ENCODE data around the gene CDK10. TPM values are rescaled to one million over a fixed set of nuclear protein-coding genes. Genes with fewer than 3 reads are reported as not detected.
A peak's percentile ranks its signal among the peaks of the same experiment; 100 is the strongest.

CDK10 gene
- total RNA-seq, 1 donor = 12.7 TPM

DNA sequence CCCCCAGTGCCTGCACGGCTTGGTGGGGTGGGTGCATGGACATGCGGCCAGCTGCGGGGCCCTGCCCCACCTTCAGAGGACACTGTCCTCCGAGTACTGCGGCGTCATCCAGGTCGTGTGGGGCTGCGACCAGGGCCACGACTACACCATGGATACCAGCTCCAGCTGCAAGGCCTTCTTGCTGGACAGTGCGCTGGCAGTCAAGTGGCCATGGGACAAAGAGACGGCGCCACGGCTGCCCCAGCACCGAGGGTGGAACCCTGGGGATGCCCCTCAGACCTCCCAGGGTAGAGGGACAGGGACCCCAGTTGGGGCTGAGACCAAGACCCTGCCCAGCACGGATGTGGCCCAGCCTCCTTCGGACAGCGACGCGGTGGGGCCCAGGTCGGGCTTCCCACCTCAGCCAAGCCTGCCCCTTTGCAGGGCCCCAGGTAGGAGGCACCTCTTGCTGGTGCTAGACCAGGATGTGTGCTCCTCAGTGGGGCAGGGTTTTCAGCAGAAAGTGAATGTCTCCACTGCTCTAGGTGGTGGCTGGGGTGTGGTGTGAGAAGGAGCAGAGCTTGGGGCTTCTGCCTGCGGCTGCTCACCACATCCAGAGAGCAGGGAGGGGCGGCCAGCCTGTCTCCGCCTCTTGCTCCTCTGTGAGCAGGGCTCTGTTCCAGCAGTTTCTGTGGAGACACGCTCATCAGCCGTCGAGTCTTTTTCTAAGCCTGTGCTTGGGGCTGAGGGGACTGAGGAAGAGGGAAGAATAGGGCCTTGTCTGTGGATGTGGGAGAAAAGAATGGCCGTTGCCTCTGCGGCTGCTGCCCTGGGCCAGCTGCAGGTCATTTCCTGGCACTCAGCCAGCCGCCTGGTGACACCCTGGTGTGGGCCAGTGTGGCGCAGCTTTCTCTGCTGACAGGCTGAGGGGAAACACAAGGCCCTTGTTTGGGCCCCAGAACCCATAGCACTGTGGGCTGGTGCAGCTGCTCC lies 37.1 kb downstream of the CDK10 start:
- Histone ChIP-seq H3K4me1 (ENCODE audit: insufficient read depth, low read length) (peaks cover 78% of the 10 kb centered on the region), H3K27me3 (ENCODE audit: insufficient read depth, low read length) (no peaks in the 10 kb centered on the region), H3K9me3 (ENCODE audit: low read depth, low read length) (no peaks in the 10 kb centered on the region), H3K4me3 (ENCODE audit: low read length) (peak overlapping the region; percentile 73)

GRCh38 chr16:89727406-89728120 lies 41.1 kb downstream of the CDK10 start:
- Histone ChIP-seq H3K4me3 (ENCODE audit: low read length) (no peak overlapping the region), H3K9me3 (ENCODE audit: low read depth, low read length) (no peaks in the 10 kb centered on the region), H3K27me3 (ENCODE audit: insufficient read depth, low read length) (no peaks in the 10 kb centered on the region), H3K4me1 (ENCODE audit: insufficient read depth, low read length) (peaks cover 56% of the 10 kb centered on the region)

GRCh38 chr16:89729293-89729692 lies 42.8 kb downstream of the CDK10 start:
- no peaks in the 10 kb centered on the region for H3K9me3 ChIP-seq (ENCODE audit: low read depth, low read length)
- H3K27me3 ChIP-seq (ENCODE audit: insufficient read depth, low read length) = no peaks in the 10 kb centered on the region
- H3K4me3 ChIP-seq (ENCODE audit: low read length) = no peak overlapping the region
- H3K4me1 ChIP-seq (ENCODE audit: insufficient read depth, low read length) = peaks cover 42% of the 10 kb centered on the region

DNA sequence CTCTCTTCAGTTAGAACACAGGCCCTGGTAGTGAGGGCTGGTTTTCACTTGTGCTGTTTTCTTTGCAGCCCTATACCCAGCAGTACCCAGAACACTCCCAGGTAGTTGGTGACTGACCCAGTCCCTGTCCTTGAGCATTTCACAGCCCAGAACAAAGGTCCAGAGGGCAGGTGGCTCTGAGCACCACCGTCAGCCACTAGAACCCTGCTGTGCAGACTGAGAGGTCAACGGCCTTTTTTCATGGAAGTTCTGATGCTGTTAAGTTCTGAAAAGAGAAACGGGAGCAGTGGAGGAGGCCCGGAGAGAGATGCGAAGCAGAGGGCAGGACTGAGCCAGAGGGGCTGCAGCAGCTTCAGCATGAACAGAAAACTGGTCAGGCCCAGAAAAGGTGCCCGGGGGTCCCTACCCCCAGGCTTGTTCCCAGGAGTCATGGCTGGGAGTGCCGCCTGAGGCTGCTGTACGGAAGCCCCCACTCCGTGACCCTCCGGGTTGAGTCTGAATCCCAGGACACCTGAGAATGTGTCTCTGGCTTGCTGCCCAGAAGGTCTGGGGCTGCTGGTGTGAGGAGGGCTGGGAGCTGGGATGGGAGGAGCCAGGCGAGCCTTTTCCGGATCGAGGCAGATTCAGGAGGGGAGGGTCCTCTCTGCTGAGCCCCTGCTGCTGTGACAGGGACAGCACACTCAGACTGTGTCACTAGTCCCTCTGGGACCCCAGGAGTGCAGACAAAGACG lies 43.5 kb downstream of the CDK10 start:
- peaks cover 35% of the 10 kb centered on the region for H3K4me1 ChIP-seq (ENCODE audit: insufficient read depth, low read length)
- H3K9me3 ChIP-seq (ENCODE audit: low read depth, low read length) = no peaks in the 10 kb centered on the region
- no peaks in the 10 kb centered on the region for H3K27me3 ChIP-seq (ENCODE audit: insufficient read depth, low read length)
- no peak overlapping the region for H3K4me3 ChIP-seq (ENCODE audit: low read length)

DNA sequence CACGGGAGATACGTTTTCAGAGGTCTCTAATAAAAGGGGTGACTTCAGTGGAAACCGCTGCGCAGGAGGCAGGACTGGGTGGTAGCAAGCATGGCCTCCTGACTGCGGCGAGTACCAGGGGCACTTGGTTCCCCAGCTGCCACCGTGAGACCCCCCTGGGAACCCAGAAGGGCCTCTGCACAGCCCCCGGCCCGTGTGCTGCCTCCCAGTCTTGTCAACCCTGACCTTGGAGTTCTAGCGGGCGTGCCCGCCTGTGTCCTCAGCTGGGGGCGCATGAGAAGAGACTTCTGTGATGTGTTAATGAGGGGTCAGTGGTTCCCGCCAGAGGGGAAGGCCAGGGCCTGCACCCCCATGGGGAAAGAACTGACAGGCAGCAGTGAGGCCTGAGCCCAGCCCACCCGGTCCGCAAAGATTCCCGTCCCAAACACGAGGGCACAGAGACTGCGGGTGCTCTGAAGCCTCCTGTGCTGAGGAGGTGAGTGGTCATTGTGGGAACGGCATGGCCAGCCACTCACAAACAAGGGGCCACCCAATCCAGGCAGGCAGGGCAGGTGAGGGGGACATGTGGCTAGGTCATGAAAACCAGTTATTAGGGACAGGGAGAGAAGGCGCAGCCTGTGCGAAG lies 44.2 kb downstream of the CDK10 start:
- Histone ChIP-seq H3K9me3 (ENCODE audit: low read depth, low read length) (no peaks in the 10 kb centered on the region), H3K4me1 (ENCODE audit: insufficient read depth, low read length) (peaks cover 32% of the 10 kb centered on the region), H3K27me3 (ENCODE audit: insufficient read depth, low read length) (no peaks in the 10 kb centered on the region), H3K4me3 (ENCODE audit: low read length) (no peak overlapping the region)

GRCh38 chr16:89732142-89732917 lies 45.8 kb downstream of the CDK10 start:
- peaks cover 32% of the 10 kb centered on the region for H3K4me1 ChIP-seq (ENCODE audit: insufficient read depth, low read length)
- no peaks in the 10 kb centered on the region for H3K9me3 ChIP-seq (ENCODE audit: low read depth, low read length)
- H3K4me3 ChIP-seq (ENCODE audit: low read length) = no peak overlapping the region
- no peaks in the 10 kb centered on the region for H3K27me3 ChIP-seq (ENCODE audit: insufficient read depth, low read length)

DNA sequence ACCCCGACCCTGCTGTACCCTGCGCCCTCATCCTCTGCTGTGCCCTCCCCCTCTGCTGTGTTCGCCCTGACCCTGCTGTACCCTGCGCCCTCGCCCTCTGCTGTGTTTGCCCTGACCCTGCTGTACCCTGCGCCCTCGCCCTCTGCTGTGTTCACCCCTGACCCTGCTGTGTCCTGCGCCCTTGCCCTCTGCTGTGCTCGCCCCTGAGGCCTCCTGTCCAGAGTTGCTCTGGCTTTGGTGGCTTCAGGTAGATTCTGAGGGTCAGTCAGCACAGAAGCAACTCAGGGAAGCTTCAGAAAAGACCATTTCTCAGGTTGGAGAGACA lies 46.4 kb downstream of the CDK10 start:
- Histone ChIP-seq H3K9me3 (ENCODE audit: low read depth, low read length) (no peaks in the 10 kb centered on the region), H3K27me3 (ENCODE audit: insufficient read depth, low read length) (no peaks in the 10 kb centered on the region), H3K4me3 (ENCODE audit: low read length) (no peak overlapping the region), H3K4me1 (ENCODE audit: insufficient read depth, low read length) (peaks cover 32% of the 10 kb centered on the region)

DNA sequence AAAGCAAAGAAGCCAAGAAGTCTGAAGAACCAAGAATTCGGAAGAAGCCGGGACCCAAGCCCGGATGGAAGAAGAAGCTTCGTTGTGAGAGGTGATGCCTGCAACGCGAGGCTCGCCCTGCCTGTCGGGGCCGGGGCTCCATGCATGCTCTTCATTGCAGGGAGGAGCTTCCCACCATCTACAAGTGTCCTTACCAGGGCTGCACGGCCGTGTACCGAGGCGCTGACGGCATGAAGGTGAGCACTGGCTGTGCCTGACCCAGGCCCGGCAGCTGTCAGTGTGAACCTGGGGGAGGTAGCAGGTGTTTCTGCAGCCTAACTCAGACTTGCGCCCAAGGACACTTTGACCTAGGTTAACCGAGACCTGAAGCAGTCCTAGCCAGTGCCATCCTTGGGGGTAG lies 46.8 kb downstream of the CDK10 start:
- H3K9me3 ChIP-seq (ENCODE audit: low read depth, low read length) = no peaks in the 10 kb centered on the region
- H3K4me1 ChIP-seq (ENCODE audit: insufficient read depth, low read length) = peaks cover 32% of the 10 kb centered on the region
- H3K27me3 ChIP-seq (ENCODE audit: insufficient read depth, low read length) = no peaks in the 10 kb centered on the region
- H3K4me3 ChIP-seq (ENCODE audit: low read length) = no peak overlapping the region

- Histone ChIP-seq H3K27me3 (ENCODE audit: insufficient read depth, low read length) (no peaks in the 10 kb centered on the region), H3K4me1 (ENCODE audit: insufficient read depth, low read length) (peaks cover 32% of the 10 kb centered on the region), H3K4me3 (ENCODE audit: low read length) (no peak overlapping the region), H3K9me3 (ENCODE audit: low read depth, low read length) (no peaks in the 10 kb centered on the region)
Observed at GRCh38 chr16:89733792-89734191, 47.3 kb downstream of the CDK10 start.

GRCh38 chr16:89736554-89736953 lies 50.1 kb downstream of the CDK10 start:
- H3K4me3 ChIP-seq (ENCODE audit: low read length) = no peak overlapping the region
- no peaks in the 10 kb centered on the region for H3K27me3 ChIP-seq (ENCODE audit: insufficient read depth, low read length)
- H3K9me3 ChIP-seq (ENCODE audit: low read depth, low read length) = no peaks in the 10 kb centered on the region
- H3K4me1 ChIP-seq (ENCODE audit: insufficient read depth, low read length) = peaks cover 32% of the 10 kb centered on the region

GRCh38 chr16:89737341-89738071 lies 51.0 kb downstream of the CDK10 start:
- H3K4me1 ChIP-seq (ENCODE audit: insufficient read depth, low read length) = peaks cover 32% of the 10 kb centered on the region
- H3K9me3 ChIP-seq (ENCODE audit: low read depth, low read length) = no peaks in the 10 kb centered on the region
- no peak overlapping the region for H3K4me3 ChIP-seq (ENCODE audit: low read length)
- no peaks in the 10 kb centered on the region for H3K27me3 ChIP-seq (ENCODE audit: insufficient read depth, low read length)

GRCh38 chr16:89738072-89738377 lies 51.5 kb downstream of the CDK10 start:
- H3K4me3 ChIP-seq (ENCODE audit: low read length) = no peak overlapping the region
- no peaks in the 10 kb centered on the region for H3K27me3 ChIP-seq (ENCODE audit: insufficient read depth, low read length)
- no peaks in the 10 kb centered on the region for H3K9me3 ChIP-seq (ENCODE audit: low read depth, low read length)
- H3K4me1 ChIP-seq (ENCODE audit: insufficient read depth, low read length) = peaks cover 32% of the 10 kb centered on the region

GRCh38 chr16:89738538-89739317 lies 52.2 kb downstream of the CDK10 start:
- H3K4me1 ChIP-seq (ENCODE audit: insufficient read depth, low read length) = peaks cover 32% of the 10 kb centered on the region
- H3K27me3 ChIP-seq (ENCODE audit: insufficient read depth, low read length) = no peaks in the 10 kb centered on the region
- no peaks in the 10 kb centered on the region for H3K9me3 ChIP-seq (ENCODE audit: low read depth, low read length)
- no peak overlapping the region for H3K4me3 ChIP-seq (ENCODE audit: low read length)
